Left renal cortex interstitium (tissue), 4 donors: ENCODE results near the gene ZAR1. TPM values are rescaled to one million over a fixed set of nuclear protein-coding genes. Genes with fewer than 3 reads are reported as not detected.
"Not testable (repeated sequence)": the region's sequence is repeated elsewhere in the genome, so short reads cannot be mapped to it uniquely, and the experiment has no call there.

Experiments
- DNase-seq, 4 donors: peaks; one replicate each; pipeline ENCODE4 v3.0.0-alpha.2; 2013; ENCODE audit warnings: low read depth in 4 of 4, low spot score in 2 of 4, missing footprints in 1 of 4
- polyA plus RNA-seq, 4 donors: library from polyadenylated mRNA; unstranded; fragments of 120-200 nt; gene quantifications; one replicate each; pipeline ENCODE4 v1.2.1, GENCODE V29; 2013; ENCODE audit not compliant: insufficient read length in 4 of 4

Gene ZAR1
- polyA plus RNA-seq = not detected

GRCh38 chr4:48490012-48490679 is at the start of gene ZAR1:
ZAR1 (plus strand) TSS chr4:48490252; CDS start chr4:48490292, 40 bp downstream.
- no peak for DNase-seq

- not testable (repeated sequence) for DNase-seq
Measured at GRCh38 chr4:48440914-48441313, 49.1 kb upstream of the ZAR1 start.

GRCh38 chr4:48445704-48446103 is 44.3 kb upstream of the ZAR1 start:
- DNase-seq = no peak

- no peak for DNase-seq
Measured at GRCh38 chr4:48446642-48447041, 43.4 kb upstream of the ZAR1 start.

GRCh38 chr4:48449151-48449550 is 40.9 kb upstream of the ZAR1 start:
- no peak for DNase-seq

- no peak for DNase-seq
Measured at GRCh38 chr4:48450740-48451139, 39.3 kb upstream of the ZAR1 start.

GRCh38 chr4:48451656-48452055 is 38.4 kb upstream of the ZAR1 start:
- not testable (repeated sequence) for DNase-seq

GRCh38 chr4:48454591-48454990 is 35.5 kb upstream of the ZAR1 start:
- no peak for DNase-seq

GRCh38 chr4:48461000-48461399 is 29.1 kb upstream of the ZAR1 start:
- no peak for DNase-seq

GRCh38 chr4:48462363-48462762 is 27.7 kb upstream of the ZAR1 start:
- no peak for DNase-seq

- DNase-seq = no peak
Measured at GRCh38 chr4:48467442-48467841, 22.6 kb upstream of the ZAR1 start.

GRCh38 chr4:48467891-48468290 is 22.2 kb upstream of the ZAR1 start:
- DNase-seq = no peak

GRCh38 chr4:48470137-48470536 is 19.9 kb upstream of the ZAR1 start:
- DNase-seq = no peak

GRCh38 chr4:48470570-48470969 is 19.5 kb upstream of the ZAR1 start:
- DNase-seq = no peak

- no peak for DNase-seq
Measured at GRCh38 chr4:48472794-48473193, 17.3 kb upstream of the ZAR1 start.

GRCh38 chr4:48475770-48476169 is 14.3 kb upstream of the ZAR1 start:
- DNase-seq = no peak

- no peak for DNase-seq
Measured at GRCh38 chr4:48478273-48478672, 11.8 kb upstream of the ZAR1 start.

GRCh38 chr4:48481581-48481980 is 8.5 kb upstream of the ZAR1 start:
- DNase-seq = no peak

- no peak for DNase-seq
Measured at GRCh38 chr4:48483006-48483776, 6.9 kb upstream of the ZAR1 start, which contains the start of gene SLC10A4. SLC10A4 (plus strand) TSS chr4:48483343; CDS start chr4:48483562, 219 bp downstream.

GRCh38 chr4:48483777-48484493 is 6.1 kb upstream of the ZAR1 start:
- no peak for DNase-seq

- DNase-seq = no peak
Measured at GRCh38 chr4:48484494-48485168, 5.4 kb upstream of the ZAR1 start.
